Upper lobe of right lung (tissue), 1 donor: Measurements from ENCODE around the gene IFFO2. TPM values are rescaled to one million over a fixed set of nuclear protein-coding genes. Genes with fewer than 3 reads are reported as not detected.
A peak's percentile ranks its signal among the peaks of the same experiment; 100 is the strongest.

ENCODE experiments used
- ATAC-seq: fragments of 200-7000 bp; cut with Tn5 transposase; one replicate; pipeline ENCODE4 v1.9.1; 2020; ENCODE audit warnings: mild to moderate bottlenecking, moderate library complexity
- DNase-seq: peaks from one replicate; pipeline ENCODE4 v3.0.0-alpha.2; 2020
- H3K27ac ChIP-seq: fragments of 200-600 bp; one replicate; pipeline ENCODE4 v1.8.0; 2022
- H3K27me3 ChIP-seq: fragments of 200-600 bp; one replicate; pipeline ENCODE4 v1.8.0; 2022; ENCODE audit warnings: mild to moderate bottlenecking
- H3K36me3 ChIP-seq: fragments of 200-600 bp; one replicate; pipeline ENCODE4 v1.8.0; 2022
- H3K4me1 ChIP-seq: fragments of 200-600 bp; one replicate; pipeline ENCODE4 v1.8.0; 2022
- H3K4me3 ChIP-seq: fragments of 200-600 bp; one replicate; pipeline ENCODE4 v1.8.0; 2022; ENCODE audit warnings: mild to moderate bottlenecking
- H3K9me3 ChIP-seq: fragments of 200-600 bp; one replicate; pipeline ENCODE4 v1.8.0; 2022
- intact Hi-C: fragments of 100-400 bp; cut with DNase I; formaldehyde crosslinking; loops from one replicate; pipeline ENCODE4 v1.11.0; 2022
- total RNA-seq: library from RNA; stranded (reverse); fragmentation: NEBNext Ultra II Directional; extraction: Animal tissue kit (Norgen Biotek cat#: 25700); gene quantifications from one replicate; pipeline ENCODE4 v1.2.1, GENCODE V29; 2021
- TF ChIP-seq, protein P1 (sequence below): fragments of 200-600 bp; IDR thresholded peaks from one replicate; pipeline ENCODE4 v1.8.0; 2022; ENCODE audit warnings: antibody characterized with exemption
- donor health status: DM: no; HTN: yes; CAD: no; lungs with severe emphysema.

Gene IFFO2
- total RNA-seq, 1 donor from 2014 or later: 15.4 TPM

DNA sequence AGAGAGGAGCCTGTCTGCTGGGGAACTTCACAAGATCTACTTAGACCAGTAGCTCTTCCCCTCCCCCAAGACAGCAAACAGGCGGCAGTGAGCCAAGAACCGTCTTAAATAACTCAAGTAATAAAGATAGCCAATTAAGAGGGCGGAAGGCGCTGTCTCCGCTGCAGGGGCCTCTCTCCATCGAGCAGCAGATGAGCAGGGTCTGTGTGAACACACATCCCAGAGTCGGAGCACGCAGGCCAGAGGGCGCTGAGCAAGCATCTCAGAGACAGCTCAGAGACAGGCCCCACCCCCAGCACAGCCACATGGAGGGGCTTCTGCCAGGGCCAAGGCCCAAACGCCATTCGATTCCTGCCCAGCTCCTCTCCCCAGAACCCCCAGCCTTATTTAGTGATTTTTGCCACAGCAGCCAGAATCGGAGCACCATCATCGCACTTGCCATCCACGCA lies 11.1 kb downstream of the IFFO2 start:
- no peaks in the 10 kb centered on the region for H3K9me3 ChIP-seq
- intact Hi-C loops: no loop called here
- DNase-seq: no peak
- H3K4me3 ChIP-seq: no peak overlapping the region
- peaks cover 77% of the 10 kb centered on the region for H3K4me1 ChIP-seq
- TF ChIP-seq, protein P1, sequence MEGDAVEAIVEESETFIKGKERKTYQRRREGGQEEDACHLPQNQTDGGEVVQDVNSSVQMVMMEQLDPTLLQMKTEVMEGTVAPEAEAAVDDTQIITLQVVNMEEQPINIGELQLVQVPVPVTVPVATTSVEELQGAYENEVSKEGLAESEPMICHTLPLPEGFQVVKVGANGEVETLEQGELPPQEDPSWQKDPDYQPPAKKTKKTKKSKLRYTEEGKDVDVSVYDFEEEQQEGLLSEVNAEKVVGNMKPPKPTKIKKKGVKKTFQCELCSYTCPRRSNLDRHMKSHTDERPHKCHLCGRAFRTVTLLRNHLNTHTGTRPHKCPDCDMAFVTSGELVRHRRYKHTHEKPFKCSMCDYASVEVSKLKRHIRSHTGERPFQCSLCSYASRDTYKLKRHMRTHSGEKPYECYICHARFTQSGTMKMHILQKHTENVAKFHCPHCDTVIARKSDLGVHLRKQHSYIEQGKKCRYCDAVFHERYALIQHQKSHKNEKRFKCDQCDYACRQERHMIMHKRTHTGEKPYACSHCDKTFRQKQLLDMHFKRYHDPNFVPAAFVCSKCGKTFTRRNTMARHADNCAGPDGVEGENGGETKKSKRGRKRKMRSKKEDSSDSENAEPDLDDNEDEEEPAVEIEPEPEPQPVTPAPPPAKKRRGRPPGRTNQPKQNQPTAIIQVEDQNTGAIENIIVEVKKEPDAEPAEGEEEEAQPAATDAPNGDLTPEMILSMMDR: no peak
- no peaks in the 10 kb centered on the region for H3K27me3 ChIP-seq
- peak overlapping the region; percentile 64 for H3K27ac ChIP-seq
- H3K36me3 ChIP-seq: no peaks in the 10 kb centered on the region
- ATAC-seq: no peak

DNA sequence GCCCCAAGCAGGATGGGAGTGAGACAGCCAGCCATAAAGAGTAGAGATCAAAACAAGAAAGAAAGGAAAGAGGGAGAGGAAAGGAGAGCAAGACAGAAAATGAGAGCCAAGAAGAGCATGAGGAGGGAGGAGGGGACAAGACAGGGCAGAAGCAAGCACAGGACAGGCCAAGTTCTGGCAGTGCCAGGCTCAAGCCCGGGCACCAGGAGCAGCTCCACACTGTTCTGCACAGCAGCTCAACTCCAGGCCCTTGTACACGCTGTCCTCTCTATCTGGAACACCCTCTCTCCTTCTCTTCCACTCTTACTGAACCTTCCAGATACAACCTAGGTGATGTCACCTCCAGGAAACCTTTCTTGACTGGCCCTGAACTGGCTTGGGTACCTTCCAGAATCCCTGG lies 11.7 kb downstream of the IFFO2 start:
- H3K27ac ChIP-seq: peak overlapping the region; percentile 64
- H3K4me1 ChIP-seq: peaks cover 76% of the 10 kb centered on the region
- DNase-seq: no peak

DNA sequence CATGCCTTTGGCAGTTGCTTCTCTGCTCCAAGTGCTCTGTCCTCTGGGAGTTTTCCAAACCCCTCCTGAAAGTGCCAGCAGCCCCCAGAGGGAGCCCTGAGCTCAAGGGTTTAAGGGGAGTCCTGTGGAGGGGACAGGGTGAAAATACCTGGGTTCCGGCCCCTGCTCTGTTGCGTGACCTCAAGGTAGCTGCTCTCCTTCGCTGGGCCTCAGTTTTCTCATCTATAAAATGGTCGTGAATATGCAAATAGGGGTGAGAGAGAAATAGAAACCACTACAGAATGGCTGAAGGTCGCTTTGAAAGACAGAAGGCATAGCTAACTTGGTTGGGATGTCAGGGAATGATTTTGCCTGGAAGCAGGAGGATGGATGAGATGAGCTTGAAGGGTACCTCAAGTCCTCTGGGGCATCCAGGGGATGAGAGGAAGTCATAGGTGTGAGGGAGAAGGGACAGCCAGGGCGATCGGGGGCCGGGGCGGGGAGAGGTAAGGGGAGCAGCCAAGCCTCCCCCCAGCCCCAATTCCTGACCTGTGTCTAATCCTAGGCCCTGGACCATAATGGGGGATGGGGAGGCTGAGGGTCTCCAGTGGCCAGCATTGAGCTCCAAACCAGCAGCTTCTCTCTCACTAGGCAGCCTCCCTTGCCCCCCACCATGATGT lies 12.4 kb downstream of the IFFO2 start:
- H3K27me3 ChIP-seq: no peaks in the 10 kb centered on the region
- TF ChIP-seq, protein P1: no peak
- no peak for DNase-seq
- H3K9me3 ChIP-seq: no peaks in the 10 kb centered on the region
- peaks cover 76% of the 10 kb centered on the region for H3K4me1 ChIP-seq
- no peaks in the 10 kb centered on the region for H3K36me3 ChIP-seq
- no peak overlapping the region for H3K4me3 ChIP-seq
- peak overlapping the region; percentile 64 for H3K27ac ChIP-seq
- intact Hi-C loops: no loop called here
- ATAC-seq: no peak

More for the DNA sequence above, 11.7 kb downstream of the IFFO2 start:
- TF ChIP-seq, protein P1: no peak
- Histone ChIP-seq H3K9me3 (no peaks in the 10 kb centered on the region), H3K27me3 (no peaks in the 10 kb centered on the region), H3K36me3 (no peaks in the 10 kb centered on the region), H3K4me3 (no peak overlapping the region)
- intact Hi-C loops: no loop called here
- ATAC-seq: peak; percentile 45

DNA sequence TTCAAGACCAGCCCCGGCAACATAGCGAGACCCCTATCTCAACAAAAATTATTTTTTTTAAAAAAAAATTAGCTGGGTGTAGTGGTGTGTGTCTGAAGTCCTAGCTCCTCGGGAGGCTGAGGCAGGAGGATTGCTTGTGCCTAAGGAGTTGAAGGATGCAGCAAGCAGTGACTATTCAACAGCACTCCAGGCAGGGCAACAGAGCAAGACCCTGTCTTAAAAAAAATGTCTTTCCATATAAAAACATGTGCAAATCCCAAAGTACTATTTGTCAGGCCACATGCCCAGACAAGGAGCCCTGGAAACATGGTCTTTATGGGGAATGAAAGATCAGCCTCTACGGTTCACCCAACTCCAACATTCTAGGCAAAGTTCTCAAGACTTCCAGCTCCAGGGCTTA lies 13.3 kb downstream of the IFFO2 start:
- Histone ChIP-seq H3K27me3 (no peaks in the 10 kb centered on the region), H3K27ac (no peak overlapping the region), H3K4me1 (peaks cover 69% of the 10 kb centered on the region), H3K4me3 (no peak overlapping the region), H3K9me3 (no peaks in the 10 kb centered on the region), H3K36me3 (no peaks in the 10 kb centered on the region)
- ATAC-seq (no peak), DNase-seq (no peak)
- intact Hi-C loops: no loop called here
- TF ChIP-seq, protein P1: no peak

DNA sequence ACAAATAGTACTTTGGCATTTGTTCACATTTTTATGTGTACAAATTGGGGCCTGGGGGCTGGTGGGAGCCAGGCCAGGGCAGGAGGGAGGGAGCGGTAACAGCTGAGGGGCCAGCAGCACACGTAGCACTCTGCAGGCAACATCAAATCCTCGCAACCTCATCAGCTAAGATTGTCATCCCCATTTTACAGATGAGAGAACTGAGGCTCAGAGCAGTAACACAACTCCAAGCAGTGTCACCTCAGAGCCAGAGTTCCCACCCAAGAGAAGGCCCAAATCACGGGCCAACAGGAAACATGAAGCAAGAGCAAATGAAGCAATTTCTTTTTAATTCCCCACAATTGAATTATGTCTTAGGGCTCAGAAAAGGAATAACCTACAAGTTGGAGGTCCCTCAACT lies 14.1 kb downstream of the IFFO2 start:
- Histone ChIP-seq H3K36me3 (no peaks in the 10 kb centered on the region), H3K27ac (peak overlapping the region; percentile 13), H3K9me3 (no peaks in the 10 kb centered on the region), H3K4me3 (no peak overlapping the region), H3K4me1 (peaks cover 61% of the 10 kb centered on the region), H3K27me3 (no peaks in the 10 kb centered on the region)
- DNase-seq (no peak), ATAC-seq (no peak)
- intact Hi-C loops: no loop called here
- TF ChIP-seq, protein P1: no peak
